K562 (cell line): ENCODE measurements around the gene MBLAC2. TPM values are rescaled to one million over a fixed set of nuclear protein-coding genes. Genes with fewer than 3 reads are reported as not detected.

Source experiments
- ATAC-seq: fragments of 200-7000 bp; cut with Tn5 transposase; 3 replicates; pipeline ENCODE4 v1.9.1; 2020; ENCODE audit warnings: moderate library complexity
- BruUV-seq: library from RNA; stranded (reverse); fragments of 400-500 nt; replicated peaks from 2 replicates; lab custom pipeline; 2021; lab: Mats Ljungman, UMichigan
- CTCF ChIA-PET: fragments of 300-600 bp; formaldehyde crosslinking; extraction: SDS; loops from one replicate; lab custom pipeline; 2021; ENCODE audit warnings: low intra/inter-chr PET ratio; lab: Yijun Ruan, JAX
- POLR2A ChIA-PET: fragments of 300-600, 350-650 bp; sonication (Branson Sonifier 250); formaldehyde crosslinking; extraction: SDS; loops from one replicate; lab custom pipeline; 2021; ENCODE audit warnings: antibody characterized with exemption, inconsistent platforms; lab: Yijun Ruan, JAX
- DNase-seq, 4 experiments: peaks; one replicate each; pipeline versions ENCODE4 v3.0.0 to v3.0.0-alpha.2; 2011 to 2018; ENCODE audit warnings: low spot score in 3 of 4, mixed read lengths in 3 of 4; ENCODE audit errors: extremely low read depth in 1 of 4
- FAIRE-seq: peaks from 2 replicates; lab custom pipeline; 2011; peaks lifted over from hg19 to GRCh38; lab: Jason Lieb, UNC
- H2AFZ ChIP-seq: 2 replicates; pipeline ENCODE4 v1.6.0; 2011; ENCODE audit warnings: low read depth, low read length, control low read depth, inconsistent platforms
- H3K27ac ChIP-seq: fragments of 200-600 bp; 3 replicates; pipeline ENCODE4 v1.8.0; 2011; ENCODE audit warnings: low read depth, mild to moderate bottlenecking, control low read depth, inconsistent platforms, low read length, moderate library complexity, mixed read lengths; ENCODE audit errors: extremely low read depth
- H3K27me3 ChIP-seq, 2 experiments: fragments of 300-600 bp in 1 of 2; 2 replicates in 1 of 2; 3 replicates in 1 of 2; pipeline versions ENCODE4 v1.6.0 to v1.8.0; 2011; ENCODE audit warnings: inconsistent platforms in 2 of 2, low read length in 2 of 2, mild to moderate bottlenecking in 1 of 2, mixed read lengths in 1 of 2, moderate library complexity in 1 of 2; ENCODE audit not compliant: control insufficient read depth in 2 of 2, insufficient read depth in 2 of 2
- H3K36me3 ChIP-seq: fragments of 300-600 bp; 3 replicates; pipeline ENCODE4 v1.8.0; 2011; ENCODE audit warnings: mild to moderate bottlenecking, low read length, inconsistent platforms; ENCODE audit not compliant: control insufficient read depth, insufficient read depth
- H3K4me1 ChIP-seq, 2 experiments: fragments of 200-600 bp in 1 of 2; replicated peaks in 1 of 2; 2 replicates in 1 of 2; 3 replicates in 1 of 2; pipeline versions ENCODE4 v1.5.1 to v1.8.0; 2011; ENCODE audit warnings: inconsistent platforms in 2 of 2, low read length in 2 of 2, mild to moderate bottlenecking in 1 of 2, mixed read lengths in 1 of 2, moderate library complexity in 1 of 2; ENCODE audit not compliant: control insufficient read depth in 2 of 2, insufficient read depth in 2 of 2
- H3K4me2 ChIP-seq: 2 replicates; pipeline ENCODE4 v1.6.1; 2011; ENCODE audit warnings: low read length, control low read depth, inconsistent platforms, mixed read lengths; ENCODE audit not compliant: insufficient read depth
- H3K4me3 ChIP-seq: fragments of 200-600 bp; sonication (generic), shearing (Covaris generic); 2 replicates; pipeline ENCODE4 v1.5.1; 2016; ENCODE audit warnings: control low read depth, inconsistent platforms
- H3K79me2 ChIP-seq: fragments of 200-600 bp; 3 replicates; pipeline ENCODE4 v1.8.0; 2011; ENCODE audit warnings: low read length, inconsistent platforms; ENCODE audit not compliant: control insufficient read depth, insufficient read depth
- H3K9ac ChIP-seq, 2 experiments: 2 replicates each; pipeline versions ENCODE4 v1.6.0 to v1.6.1; 2011; ENCODE audit warnings: low read depth in 2 of 2, low read length in 2 of 2, control low read depth in 1 of 2, inconsistent platforms in 1 of 2, mild to moderate bottlenecking in 1 of 2, mixed read lengths in 1 of 2; ENCODE audit not compliant: insufficient read depth in 1 of 2
- H3K9me1 ChIP-seq: one replicate; pipeline ENCODE4 v1.6.0; 2011; ENCODE audit warnings: inconsistent platforms, mild to moderate bottlenecking, low read length, moderate library complexity; ENCODE audit not compliant: control insufficient read depth, insufficient read depth
- H3K9me3 ChIP-seq: replicated peaks from 2 replicates; pipeline ENCODE4 v1.5.1; 2011; ENCODE audit warnings: low read depth, low read length, inconsistent platforms; ENCODE audit not compliant: control insufficient read depth, insufficient read depth
- H4K20me1 ChIP-seq: replicated peaks from 2 replicates; pipeline ENCODE4 v1.6.1; 2011; ENCODE audit warnings: low read length, inconsistent platforms, mixed read lengths; ENCODE audit not compliant: control insufficient read depth, insufficient read depth
- JUND ChIP-seq, 2 experiments: IDR thresholded peaks; 2 replicates in 1 of 2; 3 replicates in 1 of 2; pipeline ENCODE4 v1.6.1; 2011; ENCODE audit warnings: borderline replicate concordance in 2 of 2, low read depth in 2 of 2, low read length in 2 of 2, improper control_type of control experiment in 1 of 2, missing biosample characterization in 1 of 2, missing genetic modification characterization in 1 of 2, missing genetic modification reagents in 1 of 2
- MEF2D ChIP-seq: conservative IDR thresholded peaks from 2 replicates; pipeline ENCODE4 v1.6.1; 2016; ENCODE audit warnings: low read depth, missing genetic modification characterization, missing compliant biosample characterization
- NFE2L1 ChIP-seq: fragments of 450-650 bp; IDR thresholded peaks from 2 replicates; pipeline ENCODE4 v1.6.1; 2016; ENCODE audit warnings: missing genetic modification characterization, low read depth, mild to moderate bottlenecking, missing compliant biosample characterization, moderate library complexity, borderline replicate concordance
- NKRF ChIP-seq: fragments of 450-650 bp; IDR thresholded peaks from 2 replicates; pipeline ENCODE4 v1.6.1; 2016; ENCODE audit warnings: borderline replicate concordance
- NR2C2 ChIP-seq, 2 experiments: fragments of 200-800 bp in 1 of 2; sonication (Bioruptor generic) in 1 of 2; sonication (generic) in 1 of 2; formaldehyde crosslinking in 1 of 2; IDR thresholded peaks; 2 replicates each; pipeline versions ENCODE4 v1.6.1 to v1.8.0; 2016 to 2022; ENCODE audit warnings: mild to moderate bottlenecking in 1 of 2, missing compliant biosample characterization in 1 of 2, missing genetic modification characterization in 1 of 2, missing genetic modification reagents in 1 of 2
- SMARCE1 ChIP-seq: fragments of 450-650 bp; IDR thresholded peaks from 2 replicates; pipeline ENCODE4 v1.7.1; 2016; ENCODE audit warnings: mild to moderate bottlenecking
- TBP ChIP-seq: optimal IDR thresholded peaks from 2 replicates; pipeline ENCODE3; 2011; ENCODE audit warnings: low read depth, low read length, improper control_type of control experiment
- ZNF23 ChIP-seq: fragments of 250-450 bp; sonication (Bioruptor Pico); IDR thresholded peaks from 2 replicates; pipeline ENCODE4 v1.4.0; 2020; ENCODE audit warnings: mild to moderate bottlenecking
- WGBS: fragments of 100-300 bp; shearing (Covaris generic); methylation state at CpG from one replicate; pipeline ENCODE4 v1.1.6; 2016; ENCODE audit warnings: low coverage, mixed read lengths; ENCODE audit not compliant: insufficient coverage; ENCODE audit errors: missing lambda C conversion rate; 5-methylcytosine and 5-hydroxymethylcytosine counted together
- in situ Hi-C: fragments of 300-500 bp; cut with MboI; formaldehyde crosslinking; loops from 4 replicates; pipeline ENCODE4 v1.15.0; 2018; ENCODE audit warnings: inconsistent platforms, mixed read lengths
- intact Hi-C: fragments of 100-400 bp; cut with micrococcal nuclease; formaldehyde crosslinking; loops from 2 replicates; pipeline ENCODE4 v1.14.2; 2022
- polyA plus RNA-seq, 8 experiments: library from polyadenylated mRNA; depleted of rRNA in 4 of 8; stranded (reverse) in 5 of 8; unstranded in 3 of 8; fragments of >200 nt; fragmentation: Nextera tagmentation in 2 of 8; fragmentation: Illumina TruSeq in 1 of 8; extraction: Ambion mirVana in 2 of 8; extraction: Trizol in 1 of 8; gene quantifications; 2 replicates each; pipeline versions ENCODE4 v1.2.1 to v1.2.3, GENCODE V29; 2011 to 2014; ENCODE audit warnings: inconsistent platforms in 1 of 8, missing spikeins in 1 of 8
- total RNA-seq, 7 experiments: library from RNA; depleted of rRNA in 6 of 7; stranded (reverse); fragments of >200 nt in 6 of 7; fragmentation: Illumina TruSeq in 2 of 7; extraction: Trizol in 2 of 7; gene quantifications; 2 replicates each; pipeline versions ENCODE4 v1.2.1 to v1.2.3, GENCODE V29; 2011 to 2021; ENCODE audit warnings: low replicate concordance in 1 of 7

The MBLAC2 gene
- total and polyA plus RNA-seq, 9 of the 15 experiments (the other 6 are each of a cell fraction or from before 2014, with no cell fraction given): 2.4 to 13.1 (median 10.3) TPM

GRCh38 chr5:90408571-90409317, 65.8 kb downstream of the MBLAC2 start:
- BruUV-seq: TSS peak; percentile 69
- H3K9ac ChIP-seq: peak overlapping the region; percentile 97 to 99
- H3K36me3 ChIP-seq: peaks cover 34% of the 10 kb centered on the region
- CTCF ChIA-PET: no interaction called here
- intact Hi-C loops (loop anchor here (2.0 to 5.0 kb wide), 3 partner anchors 234 to 1526 kb away; partner anchors contain the start of gene MEF2C), in situ Hi-C loops (no loop called here)
- no peaks in the 10 kb centered on the region for H3K27me3 ChIP-seq
- ATAC-seq: peak; percentile 56
- H3K79me2 ChIP-seq: peaks cover 70% of the 10 kb centered on the region
- WGBS: 1% methylated on average over 14 of the region's 14 CpGs
- POLR2A ChIA-PET: interaction anchor here (1.4 kb wide), 1 partner anchor 58 kb away, joined by 7 read pairs; no protein-coding TSS in a partner anchor
- peak overlapping the region; percentile 99 for H3K4me2 ChIP-seq
- no peaks in the 10 kb centered on the region; the same call in 1 of the 2 replicates for H4K20me1 ChIP-seq
- no peaks in the 10 kb centered on the region for H3K9me3 ChIP-seq
- peak overlapping the region; percentile 99 for H3K27ac ChIP-seq
- peak; percentile 25 to 46 (median 40) for DNase-seq
- H2AFZ ChIP-seq: peak overlapping the region; percentile 98
- no peaks in the 10 kb centered on the region for H3K9me1 ChIP-seq
- FAIRE-seq: no peak
- no peaks in the 10 kb centered on the region; a peak in 1 of 5 replicates for H3K4me1 ChIP-seq
- peak overlapping the region; percentile 83 for H3K4me3 ChIP-seq
- TF ChIP-seq NKRF: no peak
- TF ChIP-seq MEF2D (tag): no peak
- peak; percentile 95 for TF ChIP-seq TBP
- no peak for TF ChIP-seq SMARCE1
- TF ChIP-seq NFE2L1 (tag): no peak
- TF ChIP-seq JUND (IDR thresholded peaks at IDR 0.05; ENCODE audit: borderline replicate concordance, low read depth, low read length): 0 out of 2 replicates have a peak, but pooled peaks have one; percentile 17
- TF ChIP-seq JUND (tag; IDR thresholded peaks at IDR 0.05; ENCODE audit: borderline replicate concordance, low read depth, low read length): no peak
- no peak for TF ChIP-seq NR2C2 (CRISPR knock-in tag; IDR thresholded peaks at IDR 0.05)
- TF ChIP-seq NR2C2 (tag; IDR thresholded peaks at IDR 0.05): peak; percentile 87
- no peak for TF ChIP-seq ZNF23
